ENCODE data around the gene KCNC1. TPM values are rescaled to one million over a fixed set of nuclear protein-coding genes. Genes with fewer than 3 reads are reported as not detected.

KCNC1 gene
- total RNA-seq, 4 donors from 2014 or later: 0.14 TPM; not detected in 3

DNA sequence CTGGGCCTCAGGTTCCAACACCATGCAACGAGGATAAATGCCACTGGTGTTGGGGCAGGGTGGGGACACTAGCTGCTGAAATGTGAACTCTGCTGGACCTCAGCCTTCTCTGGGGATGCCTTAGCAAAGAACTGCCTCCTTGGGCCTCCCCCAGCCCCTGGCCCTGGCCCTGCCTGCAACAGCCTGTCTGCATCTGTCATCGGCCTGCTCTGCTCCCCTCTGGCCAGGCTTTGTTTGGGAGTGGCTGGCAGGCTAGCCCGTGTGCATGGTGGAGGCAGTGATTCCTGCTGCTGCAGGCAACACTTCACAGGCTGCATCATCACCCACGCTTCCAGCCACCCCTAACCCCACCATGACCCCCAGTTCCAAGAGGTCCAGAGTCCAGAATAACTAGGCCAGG lies 26.8 kb upstream of the KCNC1 start:
- intact Hi-C loops (cut with DNase I; ENCODE audit: low total_unique reads) (no loop called here), in situ Hi-C loops (cut with MboI; ENCODE audit: low pct_ligation_motif_present in 1 of 4, low pct_unique_long_range_greater_than_20kb in 1 of 4, low sequenced_read_pairs in 3 of 4) (no loop called here)
- Histone ChIP-seq H3K9me3 (no peaks in the 10 kb centered on the region), H3K27me3 (peaks cover 18% of the 10 kb centered on the region), H3K4me1 (no peaks in the 10 kb centered on the region), H3K27ac (no peak overlapping the region), H3K4me3 (no peak overlapping the region), H3K36me3 (no peaks in the 10 kb centered on the region)
- WGBS, 2 donors (ENCODE audit: low coverage in 1 of 2): 41% methylated on average over 4 of the region's 4 CpGs; no CpG with 5 or more reads in 1 of the 2 donors
- no peak for DNase-seq
- TF ChIP-seq POLR2AphosphoS5 (IDR thresholded peaks at IDR 0.05) (no peak), EP300 (IDR thresholded peaks at IDR 0.05; ENCODE audit: low read depth) (no peak)
- TF ChIP-seq, protein P1, sequence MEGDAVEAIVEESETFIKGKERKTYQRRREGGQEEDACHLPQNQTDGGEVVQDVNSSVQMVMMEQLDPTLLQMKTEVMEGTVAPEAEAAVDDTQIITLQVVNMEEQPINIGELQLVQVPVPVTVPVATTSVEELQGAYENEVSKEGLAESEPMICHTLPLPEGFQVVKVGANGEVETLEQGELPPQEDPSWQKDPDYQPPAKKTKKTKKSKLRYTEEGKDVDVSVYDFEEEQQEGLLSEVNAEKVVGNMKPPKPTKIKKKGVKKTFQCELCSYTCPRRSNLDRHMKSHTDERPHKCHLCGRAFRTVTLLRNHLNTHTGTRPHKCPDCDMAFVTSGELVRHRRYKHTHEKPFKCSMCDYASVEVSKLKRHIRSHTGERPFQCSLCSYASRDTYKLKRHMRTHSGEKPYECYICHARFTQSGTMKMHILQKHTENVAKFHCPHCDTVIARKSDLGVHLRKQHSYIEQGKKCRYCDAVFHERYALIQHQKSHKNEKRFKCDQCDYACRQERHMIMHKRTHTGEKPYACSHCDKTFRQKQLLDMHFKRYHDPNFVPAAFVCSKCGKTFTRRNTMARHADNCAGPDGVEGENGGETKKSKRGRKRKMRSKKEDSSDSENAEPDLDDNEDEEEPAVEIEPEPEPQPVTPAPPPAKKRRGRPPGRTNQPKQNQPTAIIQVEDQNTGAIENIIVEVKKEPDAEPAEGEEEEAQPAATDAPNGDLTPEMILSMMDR (IDR thresholded peaks at IDR 0.05): no peak

DNA sequence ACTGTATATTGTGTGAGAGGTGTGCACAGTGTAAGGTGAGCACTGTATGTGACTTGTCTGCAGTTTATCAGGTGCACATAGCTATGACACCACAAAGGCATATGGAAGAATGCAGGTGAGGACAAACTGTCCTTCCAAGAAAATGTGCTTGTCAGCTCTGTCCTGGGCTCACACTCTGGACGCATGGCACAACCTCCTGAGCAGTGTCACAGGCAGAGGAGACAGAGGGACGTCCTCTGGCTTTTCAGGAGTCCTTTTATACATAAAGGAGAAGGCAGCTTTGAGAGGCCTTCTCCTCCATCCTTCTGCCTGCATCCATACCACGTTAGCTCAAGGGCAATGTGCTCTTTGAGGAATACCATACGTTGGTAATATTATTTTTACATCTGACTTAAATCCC lies 22.7 kb upstream of the KCNC1 start:
- Histone ChIP-seq H3K36me3 (no peaks in the 10 kb centered on the region), H3K4me1 (no peaks in the 10 kb centered on the region), H3K27me3 (peaks cover 54% of the 10 kb centered on the region), H3K9me3 (no peaks in the 10 kb centered on the region), H3K4me3 (no peak overlapping the region), H3K27ac (no peak overlapping the region)
- intact Hi-C loops (cut with DNase I; ENCODE audit: low total_unique reads): no loop called here
- DNase-seq: no peak
- 0 to 22% methylated on average over 1 to 4 of the region's 4 CpGs for WGBS, 2 donors (ENCODE audit: low coverage in 1 of 2)
- TF ChIP-seq, protein P1 (IDR thresholded peaks at IDR 0.05): no peak
- TF ChIP-seq POLR2AphosphoS5 (IDR thresholded peaks at IDR 0.05) (no peak), EP300 (IDR thresholded peaks at IDR 0.05; ENCODE audit: low read depth) (no peak), POLR2A (IDR thresholded peaks at IDR 0.05) (no peak)
- in situ Hi-C loops (cut with MboI; ENCODE audit: low pct_ligation_motif_present in 1 of 4, low pct_unique_long_range_greater_than_20kb in 1 of 4, low sequenced_read_pairs in 3 of 4): no loop called here

DNA sequence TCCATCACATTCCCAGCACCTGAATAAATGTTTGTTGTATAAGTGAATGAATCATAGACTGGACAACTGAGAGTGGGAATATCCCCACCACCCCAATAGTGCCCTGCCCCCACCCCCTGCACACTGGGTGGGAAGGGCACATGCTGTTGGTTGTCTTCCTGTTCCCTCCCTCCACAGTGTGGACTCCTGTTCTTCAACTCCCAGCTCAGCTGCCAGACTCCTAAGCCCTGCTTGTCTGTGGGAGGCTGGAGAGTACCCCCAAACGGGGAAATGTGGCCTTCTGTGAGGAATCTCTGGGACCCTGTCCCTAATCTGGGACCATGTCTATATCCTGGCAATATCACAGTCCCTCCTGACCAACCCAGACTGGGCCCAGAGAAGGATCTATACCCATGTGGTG lies 20.7 kb upstream of the KCNC1 start:
- H3K4me1 ChIP-seq: no peaks in the 10 kb centered on the region
- TF ChIP-seq POLR2A (IDR thresholded peaks at IDR 0.05) (no peak), EP300 (IDR thresholded peaks at IDR 0.05; ENCODE audit: low read depth) (no peak), POLR2AphosphoS5 (IDR thresholded peaks at IDR 0.05) (no peak)
- TF ChIP-seq, protein P1 (IDR thresholded peaks at IDR 0.05): no peak
- H3K4me3 ChIP-seq: no peak overlapping the region
- H3K9me3 ChIP-seq: no peaks in the 10 kb centered on the region
- no peaks in the 10 kb centered on the region for H3K36me3 ChIP-seq
- H3K27me3 ChIP-seq: peaks cover 74% of the 10 kb centered on the region
- intact Hi-C loops (cut with DNase I; ENCODE audit: low total_unique reads) (no loop called here), in situ Hi-C loops (cut with MboI; ENCODE audit: low pct_ligation_motif_present in 1 of 4, low pct_unique_long_range_greater_than_20kb in 1 of 4, low sequenced_read_pairs in 3 of 4) (no loop called here)
- no peak overlapping the region for H3K27ac ChIP-seq
- no peak for DNase-seq
- 0% methylated on average over 1 of the region's 1 CpG; no CpG with 5 or more reads in 1 of the 2 donors for WGBS, 2 donors (ENCODE audit: low coverage in 1 of 2)

DNA sequence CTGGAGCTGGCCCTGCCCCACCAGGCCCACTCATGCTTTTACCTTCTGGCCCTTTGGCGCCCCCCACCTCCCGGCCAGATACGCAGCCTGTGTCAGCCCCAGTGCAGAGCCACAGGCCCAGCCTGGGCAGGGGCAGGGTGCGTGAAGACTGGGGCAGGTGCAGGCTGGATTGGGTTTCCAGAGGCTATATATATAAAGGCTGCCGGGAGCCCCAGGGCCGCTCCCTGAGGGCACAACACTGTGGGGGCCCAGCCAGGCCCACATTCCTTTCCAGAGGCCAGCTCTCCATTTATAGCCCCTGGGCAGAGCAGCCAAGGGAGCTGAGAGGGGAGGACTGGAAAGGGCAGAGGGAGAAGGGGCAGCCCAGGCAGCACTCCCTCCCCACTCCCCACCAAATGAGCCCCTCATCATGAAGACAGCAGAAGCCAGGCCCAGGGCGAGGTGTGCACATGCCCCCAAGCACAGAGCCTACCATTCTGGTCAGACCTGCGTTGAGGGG lies 20.2 kb upstream of the KCNC1 start:
- Histone ChIP-seq H3K27me3 (peaks cover 79% of the 10 kb centered on the region), H3K27ac (no peak overlapping the region), H3K9me3 (no peaks in the 10 kb centered on the region), H3K36me3 (no peaks in the 10 kb centered on the region), H3K4me1 (peaks cover 0 to 3% (median 0%) of the 10 kb centered on the region in 4 donors), H3K4me3 (no peak overlapping the region)
- in situ Hi-C loops (cut with MboI; ENCODE audit: low pct_ligation_motif_present in 1 of 4, low pct_unique_long_range_greater_than_20kb in 1 of 4, low sequenced_read_pairs in 3 of 4) (no loop called here), intact Hi-C loops (cut with DNase I; ENCODE audit: low total_unique reads) (no loop called here)
- DNase-seq: no peak
- 48% methylated on average over 8 of the region's 8 CpGs; no CpG with 5 or more reads in 1 of the 2 donors for WGBS, 2 donors (ENCODE audit: low coverage in 1 of 2)
- no peak for TF ChIP-seq EP300 (IDR thresholded peaks at IDR 0.05; ENCODE audit: low read depth)

DNA sequence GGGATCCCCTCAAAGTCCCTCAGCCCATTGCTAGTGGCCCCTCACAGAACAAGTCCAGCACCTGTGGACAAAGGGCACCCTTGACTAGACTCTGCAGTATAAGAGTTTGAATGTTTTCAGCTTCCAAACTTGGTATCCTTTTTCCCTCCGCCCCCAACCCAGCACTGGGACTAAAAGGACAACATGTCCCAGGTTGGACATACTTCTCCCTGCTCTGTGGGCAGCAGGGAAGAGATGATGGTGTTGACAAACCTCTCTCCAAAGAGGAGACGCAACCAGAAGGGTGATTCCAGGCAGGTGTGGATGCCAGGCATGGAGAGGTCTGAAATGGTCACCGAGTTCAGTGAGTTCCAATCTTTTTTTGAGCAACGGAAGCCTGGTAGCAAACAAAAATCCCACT lies 19.7 kb upstream of the KCNC1 start:
- no peak overlapping the region for H3K4me3 ChIP-seq
- H3K27me3 ChIP-seq: peaks cover 79% of the 10 kb centered on the region
- in situ Hi-C loops (cut with MboI; ENCODE audit: low pct_ligation_motif_present in 1 of 4, low pct_unique_long_range_greater_than_20kb in 1 of 4, low sequenced_read_pairs in 3 of 4): no loop called here
- H3K36me3 ChIP-seq: no peaks in the 10 kb centered on the region
- no peak for DNase-seq
- TF ChIP-seq POLR2AphosphoS5 (IDR thresholded peaks at IDR 0.05) (no peak), EP300 (IDR thresholded peaks at IDR 0.05; ENCODE audit: low read depth) (no peak), POLR2A (IDR thresholded peaks at IDR 0.05) (no peak)
- TF ChIP-seq, protein P1 (IDR thresholded peaks at IDR 0.05): no peak
- H3K27ac ChIP-seq: no peak overlapping the region
- peaks cover 0 to 4% (median 0%) of the 10 kb centered on the region in 4 donors for H3K4me1 ChIP-seq
- intact Hi-C loops (cut with DNase I; ENCODE audit: low total_unique reads): no loop called here
- WGBS, 2 donors (ENCODE audit: low coverage in 1 of 2): 79 to 86% methylated on average over 1 to 4 of the region's 4 CpGs
- H3K9me3 ChIP-seq: no peaks in the 10 kb centered on the region
